ENCODE measurements around the gene PTPN13. TPM values are rescaled to one million over a fixed set of nuclear protein-coding genes. Genes with fewer than 3 reads are reported as not detected.

PTPN13 gene
- total RNA-seq, 1 donor: 70.2 TPM

DNA sequence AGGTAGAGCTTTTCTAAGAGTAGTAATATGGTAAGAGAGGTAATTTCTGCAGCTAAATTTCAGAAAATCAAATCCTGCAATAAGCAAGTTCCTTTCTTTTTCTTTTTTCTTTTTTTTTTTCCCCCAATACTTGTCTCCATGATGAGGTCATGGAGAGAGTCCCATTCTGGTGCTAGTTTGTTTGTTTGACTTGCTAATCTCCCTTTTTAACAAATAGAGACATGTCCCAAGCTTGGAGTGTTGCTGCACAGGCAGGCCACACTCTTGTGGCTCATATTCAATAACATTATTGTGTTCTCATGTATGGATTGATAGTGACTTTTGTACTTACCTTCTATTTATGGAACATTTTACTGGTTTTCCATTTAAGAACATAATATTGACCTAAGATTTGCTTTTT is 25.5 kb downstream of the PTPN13 start:
- TF ChIP-seq, protein P1, sequence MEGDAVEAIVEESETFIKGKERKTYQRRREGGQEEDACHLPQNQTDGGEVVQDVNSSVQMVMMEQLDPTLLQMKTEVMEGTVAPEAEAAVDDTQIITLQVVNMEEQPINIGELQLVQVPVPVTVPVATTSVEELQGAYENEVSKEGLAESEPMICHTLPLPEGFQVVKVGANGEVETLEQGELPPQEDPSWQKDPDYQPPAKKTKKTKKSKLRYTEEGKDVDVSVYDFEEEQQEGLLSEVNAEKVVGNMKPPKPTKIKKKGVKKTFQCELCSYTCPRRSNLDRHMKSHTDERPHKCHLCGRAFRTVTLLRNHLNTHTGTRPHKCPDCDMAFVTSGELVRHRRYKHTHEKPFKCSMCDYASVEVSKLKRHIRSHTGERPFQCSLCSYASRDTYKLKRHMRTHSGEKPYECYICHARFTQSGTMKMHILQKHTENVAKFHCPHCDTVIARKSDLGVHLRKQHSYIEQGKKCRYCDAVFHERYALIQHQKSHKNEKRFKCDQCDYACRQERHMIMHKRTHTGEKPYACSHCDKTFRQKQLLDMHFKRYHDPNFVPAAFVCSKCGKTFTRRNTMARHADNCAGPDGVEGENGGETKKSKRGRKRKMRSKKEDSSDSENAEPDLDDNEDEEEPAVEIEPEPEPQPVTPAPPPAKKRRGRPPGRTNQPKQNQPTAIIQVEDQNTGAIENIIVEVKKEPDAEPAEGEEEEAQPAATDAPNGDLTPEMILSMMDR (IDR thresholded peaks at IDR 0.05; ENCODE audit: extremely low read depth, low read depth, low read length): no peak
- peaks cover 34% of the 10 kb centered on the region for H3K79me2 ChIP-seq (ENCODE audit: insufficient read depth, low read length)

DNA sequence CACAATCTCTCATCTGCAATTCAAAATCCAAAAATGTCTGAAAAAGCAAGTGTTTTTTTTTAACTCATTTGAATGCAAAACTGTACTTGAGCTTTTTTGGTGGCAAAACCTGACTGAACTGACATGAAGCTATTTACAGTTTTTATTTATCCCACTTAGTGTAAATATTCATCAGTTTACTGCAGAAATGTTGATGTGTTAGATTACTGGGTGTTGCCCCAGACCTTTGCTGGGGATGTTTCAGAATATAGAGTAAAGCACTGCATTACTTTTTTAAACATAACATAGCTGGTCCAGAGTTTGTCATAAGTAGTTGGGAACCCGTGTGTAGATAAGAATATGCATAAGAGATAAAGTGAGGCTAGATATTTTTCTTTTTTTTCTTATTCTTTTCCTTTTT is 27.3 kb downstream of the PTPN13 start:
- no peaks in the 10 kb centered on the region for H3K4me1 ChIP-seq (ENCODE audit: insufficient read depth, low read length)
- TF ChIP-seq, protein P1 (IDR thresholded peaks at IDR 0.05; ENCODE audit: extremely low read depth, low read depth, low read length): no peak
- no peaks in the 10 kb centered on the region for H3K9me3 ChIP-seq (ENCODE audit: low read depth, low read length)
- H3K27me3 ChIP-seq (ENCODE audit: insufficient read depth, low read length): no peaks in the 10 kb centered on the region
- no peaks in the 10 kb centered on the region for H3K36me3 ChIP-seq (ENCODE audit: insufficient read depth, low read length)
- no peak overlapping the region for H3K4me3 ChIP-seq (ENCODE audit: insufficient read depth, low read length)
- no peak overlapping the region for H3K4me2 ChIP-seq (ENCODE audit: insufficient read depth, low read length)
- H4K20me1 ChIP-seq (ENCODE audit: insufficient read depth, low read length): peaks cover 17% of the 10 kb centered on the region
- no peak overlapping the region for H2AFZ ChIP-seq (ENCODE audit: low read length)
- DNase-seq (ENCODE audit: insufficient read length, low spot score, missing footprints): no peak
- H3K79me2 ChIP-seq (ENCODE audit: insufficient read depth, low read length): peaks cover 29% of the 10 kb centered on the region
- H3K27ac ChIP-seq (ENCODE audit: low read depth, low read length): no peak overlapping the region

More for the DNA sequence above, 25.5 kb downstream of the PTPN13 start:
- no peaks in the 10 kb centered on the region for H3K27me3 ChIP-seq (ENCODE audit: insufficient read depth, low read length)
- H3K36me3 ChIP-seq (ENCODE audit: insufficient read depth, low read length): no peaks in the 10 kb centered on the region
- H3K27ac ChIP-seq (ENCODE audit: low read depth, low read length): no peak overlapping the region
- no peak overlapping the region for H3K4me3 ChIP-seq (ENCODE audit: insufficient read depth, low read length)
- H3K4me1 ChIP-seq (ENCODE audit: insufficient read depth, low read length): no peaks in the 10 kb centered on the region
- no peak overlapping the region for H3K4me2 ChIP-seq (ENCODE audit: insufficient read depth, low read length)
- no peak for DNase-seq (ENCODE audit: insufficient read length, low spot score, missing footprints)
- peaks cover 16% of the 10 kb centered on the region for H4K20me1 ChIP-seq (ENCODE audit: insufficient read depth, low read length)
- no peaks in the 10 kb centered on the region for H3K9me3 ChIP-seq (ENCODE audit: low read depth, low read length)
- no peak overlapping the region for H2AFZ ChIP-seq (ENCODE audit: low read length)

DNA sequence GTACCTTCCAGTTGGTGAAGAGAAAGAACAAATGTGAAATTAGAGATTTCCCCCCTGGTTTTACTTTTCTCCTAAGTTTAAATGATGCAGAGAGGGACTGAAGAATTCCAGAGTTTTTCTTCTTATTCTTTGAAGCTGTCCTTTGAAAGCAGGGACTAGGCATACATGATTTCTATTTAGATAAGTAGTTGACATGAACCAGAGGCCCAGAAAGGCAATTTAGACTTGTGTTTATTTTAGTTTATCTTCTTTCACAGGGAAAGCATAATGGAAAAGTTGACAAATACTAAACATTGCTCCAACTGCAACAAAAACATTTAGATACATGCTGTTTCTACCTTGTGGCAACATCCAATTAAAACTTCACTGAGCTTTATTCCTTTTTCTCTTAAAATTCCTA is 32.0 kb downstream of the PTPN13 start:
- H4K20me1 ChIP-seq (ENCODE audit: insufficient read depth, low read length): peaks cover 11% of the 10 kb centered on the region
- H2AFZ ChIP-seq (ENCODE audit: low read length): no peak overlapping the region
- H3K27ac ChIP-seq (ENCODE audit: low read depth, low read length): no peak overlapping the region
- H3K9me3 ChIP-seq (ENCODE audit: low read depth, low read length): no peaks in the 10 kb centered on the region
- H3K4me3 ChIP-seq (ENCODE audit: insufficient read depth, low read length): no peak overlapping the region
- no peaks in the 10 kb centered on the region for H3K36me3 ChIP-seq (ENCODE audit: insufficient read depth, low read length)
- H3K27me3 ChIP-seq (ENCODE audit: insufficient read depth, low read length): no peaks in the 10 kb centered on the region
- TF ChIP-seq, protein P1 (IDR thresholded peaks at IDR 0.05; ENCODE audit: extremely low read depth, low read depth, low read length): no peak
- H3K4me2 ChIP-seq (ENCODE audit: insufficient read depth, low read length): no peak overlapping the region
- H3K4me1 ChIP-seq (ENCODE audit: insufficient read depth, low read length): no peaks in the 10 kb centered on the region
- H3K79me2 ChIP-seq (ENCODE audit: insufficient read depth, low read length): peaks cover 21% of the 10 kb centered on the region
- no peak for DNase-seq (ENCODE audit: insufficient read length, low spot score, missing footprints)

- Histone ChIP-seq H4K20me1 (ENCODE audit: insufficient read depth, low read length) (peaks cover 6% of the 10 kb centered on the region), H3K79me2 (ENCODE audit: insufficient read depth, low read length) (peaks cover 24% of the 10 kb centered on the region)
Observed at GRCh38 chr4:86627462-86628135, 33.5 kb downstream of the PTPN13 start.

More at GRCh38 chr4:86627462-86628135, 33.5 kb downstream of the PTPN13 start:
- TF ChIP-seq, protein P1 (IDR thresholded peaks at IDR 0.05; ENCODE audit: extremely low read depth, low read depth, low read length): no peak
- Histone ChIP-seq H3K4me2 (ENCODE audit: insufficient read depth, low read length) (no peak overlapping the region), H3K4me1 (ENCODE audit: insufficient read depth, low read length) (no peaks in the 10 kb centered on the region), H3K36me3 (ENCODE audit: insufficient read depth, low read length) (no peaks in the 10 kb centered on the region), H2AFZ (ENCODE audit: low read length) (no peak overlapping the region), H3K27ac (ENCODE audit: low read depth, low read length) (no peak overlapping the region), H3K4me3 (ENCODE audit: insufficient read depth, low read length) (no peak overlapping the region), H3K9me3 (ENCODE audit: low read depth, low read length) (no peaks in the 10 kb centered on the region), H3K27me3 (ENCODE audit: insufficient read depth, low read length) (no peaks in the 10 kb centered on the region)
- DNase-seq (ENCODE audit: insufficient read length, low spot score, missing footprints): no peak

Data from osteoblast (primary cell).